ENCODE data around the gene FRY.

The FRY gene

GRCh38 chr13:32170841-32171240 is 139.3 kb downstream of the FRY start:
- no peak for TF ChIP-seq CTCF (IDR thresholded peaks at IDR 0.05)

GRCh38 chr13:32173881-32174280 is 142.3 kb downstream of the FRY start:
- TF ChIP-seq CTCF (IDR thresholded peaks at IDR 0.05), result no peak

GRCh38 chr13:32174366-32174765 is 142.8 kb downstream of the FRY start:
- TF ChIP-seq CTCF (IDR thresholded peaks at IDR 0.05), result no peak

GRCh38 chr13:32175307-32175706 is 143.7 kb downstream of the FRY start:
- no peak for TF ChIP-seq CTCF (IDR thresholded peaks at IDR 0.05)

- TF ChIP-seq CTCF (IDR thresholded peaks at IDR 0.05), result no peak
Observed at GRCh38 chr13:32175943-32176342, 144.4 kb downstream of the FRY start.

- no peak for TF ChIP-seq CTCF (IDR thresholded peaks at IDR 0.05)
Observed at GRCh38 chr13:32176696-32177095, 145.1 kb downstream of the FRY start.

- TF ChIP-seq CTCF (IDR thresholded peaks at IDR 0.05), result no peak
Observed at GRCh38 chr13:32178763-32179162, 147.2 kb downstream of the FRY start.

- no peak for TF ChIP-seq CTCF (IDR thresholded peaks at IDR 0.05)
Observed at GRCh38 chr13:32179708-32180107, 148.1 kb downstream of the FRY start.

Measured in LNCAP (cell line).